ENCODE data around the gene MAGEA11.
"Not testable (repeated sequence)": the region's sequence is repeated elsewhere in the genome, so short reads cannot be mapped to it uniquely, and the experiment has no call there.

Gene MAGEA11

GRCh38 chrX:149721778-149722177, 9.9 kb downstream of the MAGEA11 start:
- H3K27me3 ChIP-seq (ENCODE audit: control insufficient read depth, insufficient read depth, low read length), result no peaks in the 10 kb centered on the region
- no peak overlapping the region for H3K4me3 ChIP-seq (ENCODE audit: low read length)
- peaks cover 9% of the 10 kb centered on the region for H3K4me1 ChIP-seq (ENCODE audit: control insufficient read depth, insufficient read depth, low read length)
- no peaks in the 10 kb centered on the region for H3K36me3 ChIP-seq (ENCODE audit: control insufficient read depth, insufficient read depth, low read length)
- H3K9me3 ChIP-seq (ENCODE audit: control insufficient read depth, low read length), result no peaks in the 10 kb centered on the region
- no peak overlapping the region for H3K9ac ChIP-seq (ENCODE audit: low read length)

GRCh38 chrX:149723583-149724118, 11.8 kb downstream of the MAGEA11 start:
- not testable (repeated sequence) for H3K4me3 ChIP-seq (ENCODE audit: low read length); H3K9me3 ChIP-seq (ENCODE audit: control insufficient read depth, low read length); H3K4me1 ChIP-seq (ENCODE audit: control insufficient read depth, insufficient read depth, low read length); H3K9ac ChIP-seq (ENCODE audit: low read length); H3K27me3 ChIP-seq (ENCODE audit: control insufficient read depth, insufficient read depth, low read length); H3K36me3 ChIP-seq (ENCODE audit: control insufficient read depth, insufficient read depth, low read length)

- not testable (repeated sequence) for H3K27me3 ChIP-seq (ENCODE audit: control insufficient read depth, insufficient read depth, low read length); H3K4me1 ChIP-seq (ENCODE audit: control insufficient read depth, insufficient read depth, low read length); H3K4me3 ChIP-seq (ENCODE audit: low read length); H3K9me3 ChIP-seq (ENCODE audit: control insufficient read depth, low read length); H3K36me3 ChIP-seq (ENCODE audit: control insufficient read depth, insufficient read depth, low read length); H3K9ac ChIP-seq (ENCODE audit: low read length)
Observed at GRCh38 chrX:149727308-149727707, 15.4 kb downstream of the MAGEA11 start.

GRCh38 chrX:149742269-149742668, 30.4 kb downstream of the MAGEA11 start:
- H3K4me3 ChIP-seq (ENCODE audit: low read length); H3K36me3 ChIP-seq (ENCODE audit: control insufficient read depth, insufficient read depth, low read length); H3K9me3 ChIP-seq (ENCODE audit: control insufficient read depth, low read length); H3K27me3 ChIP-seq (ENCODE audit: control insufficient read depth, insufficient read depth, low read length); H3K4me1 ChIP-seq (ENCODE audit: control insufficient read depth, insufficient read depth, low read length); H3K9ac ChIP-seq (ENCODE audit: low read length): not testable (repeated sequence)

GRCh38 chrX:149746390-149747007, 34.6 kb downstream of the MAGEA11 start:
- H3K9me3 ChIP-seq (ENCODE audit: control insufficient read depth, low read length); H3K9ac ChIP-seq (ENCODE audit: low read length); H3K27me3 ChIP-seq (ENCODE audit: control insufficient read depth, insufficient read depth, low read length); H3K36me3 ChIP-seq (ENCODE audit: control insufficient read depth, insufficient read depth, low read length); H3K4me3 ChIP-seq (ENCODE audit: low read length); H3K4me1 ChIP-seq (ENCODE audit: control insufficient read depth, insufficient read depth, low read length): not testable (repeated sequence)

GRCh38 chrX:149757206-149758067, 45.6 kb downstream of the MAGEA11 start:
- H3K36me3 ChIP-seq (ENCODE audit: control insufficient read depth, insufficient read depth, low read length), result no peaks in the 10 kb centered on the region
- H3K9me3 ChIP-seq (ENCODE audit: control insufficient read depth, low read length), result no peaks in the 10 kb centered on the region
- H3K4me3 ChIP-seq (ENCODE audit: low read length), result no peak overlapping the region
- H3K9ac ChIP-seq (ENCODE audit: low read length), result no peak overlapping the region
- no peaks in the 10 kb centered on the region for H3K27me3 ChIP-seq (ENCODE audit: control insufficient read depth, insufficient read depth, low read length)
- no peaks in the 10 kb centered on the region for H3K4me1 ChIP-seq (ENCODE audit: control insufficient read depth, insufficient read depth, low read length)

- Histone ChIP-seq H3K9ac (ENCODE audit: low read length) (no peak overlapping the region), H3K9me3 (ENCODE audit: control insufficient read depth, low read length) (no peaks in the 10 kb centered on the region), H3K36me3 (ENCODE audit: control insufficient read depth, insufficient read depth, low read length) (no peaks in the 10 kb centered on the region), H3K27me3 (ENCODE audit: control insufficient read depth, insufficient read depth, low read length) (no peaks in the 10 kb centered on the region), H3K4me1 (ENCODE audit: control insufficient read depth, insufficient read depth, low read length) (no peaks in the 10 kb centered on the region), H3K4me3 (ENCODE audit: low read length) (no peak overlapping the region)
Observed at GRCh38 chrX:149758068-149758714, 46.3 kb downstream of the MAGEA11 start.

- not testable (repeated sequence) for H3K4me1 ChIP-seq (ENCODE audit: control insufficient read depth, insufficient read depth, low read length)
Observed at GRCh38 chrX:149758715-149759078, 46.8 kb downstream of the MAGEA11 start.

GRCh38 chrX:149759824-149760223, 48.0 kb downstream of the MAGEA11 start:
- H3K4me3 ChIP-seq (ENCODE audit: low read length), result no peak overlapping the region
- H3K36me3 ChIP-seq (ENCODE audit: control insufficient read depth, insufficient read depth, low read length), result no peaks in the 10 kb centered on the region
- H3K4me1 ChIP-seq (ENCODE audit: control insufficient read depth, insufficient read depth, low read length), result no peaks in the 10 kb centered on the region
- H3K9ac ChIP-seq (ENCODE audit: low read length), result no peak overlapping the region
- no peaks in the 10 kb centered on the region for H3K27me3 ChIP-seq (ENCODE audit: control insufficient read depth, insufficient read depth, low read length)
- H3K9me3 ChIP-seq (ENCODE audit: control insufficient read depth, low read length), result no peaks in the 10 kb centered on the region

More at GRCh38 chrX:149758715-149759078, 46.8 kb downstream of the MAGEA11 start:
- H3K9me3 ChIP-seq (ENCODE audit: control insufficient read depth, low read length); H3K36me3 ChIP-seq (ENCODE audit: control insufficient read depth, insufficient read depth, low read length); H3K27me3 ChIP-seq (ENCODE audit: control insufficient read depth, insufficient read depth, low read length); H3K4me3 ChIP-seq (ENCODE audit: low read length); H3K9ac ChIP-seq (ENCODE audit: low read length): not testable (repeated sequence)

- H3K9me3 ChIP-seq (ENCODE audit: control insufficient read depth, low read length), result no peaks in the 10 kb centered on the region
- no peaks in the 10 kb centered on the region for H3K27me3 ChIP-seq (ENCODE audit: control insufficient read depth, insufficient read depth, low read length)
- no peak overlapping the region for H3K4me3 ChIP-seq (ENCODE audit: low read length)
- no peak overlapping the region for H3K9ac ChIP-seq (ENCODE audit: low read length)
- no peaks in the 10 kb centered on the region for H3K36me3 ChIP-seq (ENCODE audit: control insufficient read depth, insufficient read depth, low read length)
- H3K4me1 ChIP-seq (ENCODE audit: control insufficient read depth, insufficient read depth, low read length), result no peaks in the 10 kb centered on the region
Observed at GRCh38 chrX:149760965-149761364, 49.1 kb downstream of the MAGEA11 start.

- not testable (repeated sequence) for H3K4me1 ChIP-seq (ENCODE audit: control insufficient read depth, insufficient read depth, low read length); H3K9me3 ChIP-seq (ENCODE audit: control insufficient read depth, low read length); H3K36me3 ChIP-seq (ENCODE audit: control insufficient read depth, insufficient read depth, low read length); H3K9ac ChIP-seq (ENCODE audit: low read length); H3K27me3 ChIP-seq (ENCODE audit: control insufficient read depth, insufficient read depth, low read length); H3K4me3 ChIP-seq (ENCODE audit: low read length)
Observed at GRCh38 chrX:149761858-149762674, 50.2 kb downstream of the MAGEA11 start.
